Neural progenitor cell (in vitro differentiated cells): ENCODE results near the gene ALPL. TPM values are rescaled to one million over a fixed set of nuclear protein-coding genes. Genes with fewer than 3 reads are reported as not detected.
A peak's percentile ranks its signal among the peaks of the same experiment; 100 is the strongest.

Source experiments
- DNase-seq: peaks from one replicate; pipeline ENCODE4 v3.0.0-alpha.2; 2016; ENCODE audit warnings: low spot score
- H2AFZ ChIP-seq: fragments of 200-600 bp; sonication (generic); replicated peaks from 2 replicates; pipeline ENCODE4 v1.6.1; 2016; ENCODE audit warnings: antibody characterized with exemption
- H3F3A ChIP-seq: fragments of 200-600 bp; sonication (generic); 2 replicates; pipeline ENCODE4 v1.6.1; 2016; ENCODE audit warnings: antibody characterized with exemption, low read depth
- H3K27ac ChIP-seq: fragments of 200-600 bp; sonication (generic); 2 replicates; pipeline ENCODE4 v1.5.1; 2016; ENCODE audit warnings: mild to moderate bottlenecking
- H3K27me3 ChIP-seq: fragments of 200-600 bp; sonication (generic); 2 replicates; pipeline ENCODE4 v1.6.1; 2016; ENCODE audit warnings: mild to moderate bottlenecking, moderate library complexity
- H3K36me3 ChIP-seq: fragments of 200-600 bp; sonication (generic); 2 replicates; pipeline ENCODE4 v1.5.1; 2016
- H3K4me1 ChIP-seq: fragments of 200-600 bp; sonication (generic); 2 replicates; pipeline ENCODE4 v1.6.1; 2016; ENCODE audit warnings: mixed run types
- H3K4me2 ChIP-seq: fragments of 200-600 bp; sonication (generic); 2 replicates; pipeline ENCODE4 v1.6.1; 2016
- H3K4me3 ChIP-seq: fragments of 200-600 bp; sonication (generic); 2 replicates; pipeline ENCODE4 v1.5.1; 2016
- H3K79me2 ChIP-seq: fragments of 200-600 bp; sonication (generic); 2 replicates; pipeline ENCODE4 v1.6.1; 2016; ENCODE audit warnings: low read depth
- H3K9ac ChIP-seq: fragments of 200-600 bp; sonication (generic); 2 replicates; pipeline ENCODE4 v1.6.1; 2016
- H3K9me3 ChIP-seq: fragments of 200-600 bp; sonication (generic); 2 replicates; pipeline ENCODE4 v1.5.1; 2016; ENCODE audit warnings: low read depth
- H4K20me1 ChIP-seq: fragments of 200-600 bp; sonication (generic); 2 replicates; pipeline ENCODE4 v1.6.1; 2016; ENCODE audit warnings: low read depth
- H3K27ac Mint-ChIP-seq: 3 replicates; pipeline ENCODE4 v1.8.0; 2021; ENCODE audit warnings: mixed read lengths
- H3K27me3 Mint-ChIP-seq: 2 replicates; pipeline ENCODE4 v1.8.0; 2022; ENCODE audit warnings: low read depth, mild to moderate bottlenecking, inconsistent platforms, moderate library complexity, mixed read lengths; ENCODE audit not compliant: insufficient read depth
- H3K36me3 Mint-ChIP-seq: 3 replicates; pipeline ENCODE4 v1.8.0; 2021; ENCODE audit warnings: mixed read lengths
- H3K4me1 Mint-ChIP-seq: 3 replicates; pipeline ENCODE4 v1.8.0; 2021; ENCODE audit warnings: mixed read lengths
- H3K4me3 Mint-ChIP-seq: 3 replicates; pipeline ENCODE4 v1.8.0; 2021; ENCODE audit warnings: mild to moderate bottlenecking, moderate library complexity, mixed read lengths
- H3K9me3 Mint-ChIP-seq: 3 replicates; pipeline ENCODE4 v1.8.0; 2020; ENCODE audit warnings: mixed read lengths
- EZH2 ChIP-seq: fragments of 200-600 bp; sonication (generic); IDR thresholded peaks from 2 replicates; pipeline ENCODE4 v1.6.1; 2017; ENCODE audit warnings: antibody characterized with exemption, mild to moderate bottlenecking, moderate library complexity
- EZH2phosphoT487 ChIP-seq: fragments of 200-600 bp; sonication (generic); IDR thresholded peaks from 2 replicates; pipeline ENCODE4 v1.6.1; 2017; ENCODE audit warnings: antibody characterized with exemption
- total RNA-seq: library from RNA; depleted of rRNA; stranded (reverse); fragments of >200 nt; gene quantifications from 2 replicates; pipeline ENCODE4 v1.2.3, GENCODE V29; 2015; ENCODE audit warnings: low replicate concordance
- TF ChIP-seq, protein P1 (sequence below): fragments of 200-600 bp; sonication (generic); IDR thresholded peaks from 2 replicates; pipeline ENCODE4 v1.5.1; 2017; ENCODE audit warnings: antibody characterized with exemption, mild to moderate bottlenecking

ALPL gene
- total RNA-seq, 1 donor from 2014 or later, result 51.3 TPM

DNA sequence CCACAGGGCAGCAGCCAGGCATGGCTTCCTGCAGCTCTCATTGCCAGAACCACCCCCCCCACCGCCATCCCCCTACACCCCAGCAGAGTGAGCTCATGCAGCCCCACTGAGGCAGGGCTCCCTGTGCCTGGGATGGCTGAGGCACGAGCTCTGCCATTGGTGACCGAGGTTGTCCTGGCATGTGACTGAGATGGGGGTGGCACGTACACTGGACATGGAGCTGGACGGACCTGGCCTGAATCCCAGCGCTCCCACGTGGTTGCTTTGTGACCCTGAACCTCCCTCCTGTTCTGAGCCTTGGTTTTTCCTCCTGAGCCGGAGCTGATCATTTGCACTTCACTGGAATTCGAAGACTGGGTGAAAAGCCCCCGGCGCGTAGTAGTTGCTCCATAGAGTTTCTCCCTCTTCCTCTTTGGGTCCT is 28.3 kb downstream of the ALPL start:
- no peak overlapping the region for H3K4me3 Mint-ChIP-seq
- H3K27ac Mint-ChIP-seq, result peak overlapping the region; percentile 62
- Histone ChIP-seq H3F3A (peaks cover 8% of the 10 kb centered on the region), H3K27me3 (no peaks in the 10 kb centered on the region), H3K4me3 (no peak overlapping the region), H3K9me3 (no peaks in the 10 kb centered on the region), H3K9ac (no peak overlapping the region), H3K27ac (no peak overlapping the region), H4K20me1 (peaks cover 95% of the 10 kb centered on the region), H3K36me3 (no peaks in the 10 kb centered on the region), H3K4me2 (no peak overlapping the region), H3K79me2 (peaks cover 81% of the 10 kb centered on the region), H3K4me1 (peaks cover 6% of the 10 kb centered on the region), H2AFZ (no peak overlapping the region)
- no peaks in the 10 kb centered on the region for H3K9me3 Mint-ChIP-seq
- H3K27me3 Mint-ChIP-seq, result peaks cover 2% of the 10 kb centered on the region
- TF ChIP-seq, protein P1, sequence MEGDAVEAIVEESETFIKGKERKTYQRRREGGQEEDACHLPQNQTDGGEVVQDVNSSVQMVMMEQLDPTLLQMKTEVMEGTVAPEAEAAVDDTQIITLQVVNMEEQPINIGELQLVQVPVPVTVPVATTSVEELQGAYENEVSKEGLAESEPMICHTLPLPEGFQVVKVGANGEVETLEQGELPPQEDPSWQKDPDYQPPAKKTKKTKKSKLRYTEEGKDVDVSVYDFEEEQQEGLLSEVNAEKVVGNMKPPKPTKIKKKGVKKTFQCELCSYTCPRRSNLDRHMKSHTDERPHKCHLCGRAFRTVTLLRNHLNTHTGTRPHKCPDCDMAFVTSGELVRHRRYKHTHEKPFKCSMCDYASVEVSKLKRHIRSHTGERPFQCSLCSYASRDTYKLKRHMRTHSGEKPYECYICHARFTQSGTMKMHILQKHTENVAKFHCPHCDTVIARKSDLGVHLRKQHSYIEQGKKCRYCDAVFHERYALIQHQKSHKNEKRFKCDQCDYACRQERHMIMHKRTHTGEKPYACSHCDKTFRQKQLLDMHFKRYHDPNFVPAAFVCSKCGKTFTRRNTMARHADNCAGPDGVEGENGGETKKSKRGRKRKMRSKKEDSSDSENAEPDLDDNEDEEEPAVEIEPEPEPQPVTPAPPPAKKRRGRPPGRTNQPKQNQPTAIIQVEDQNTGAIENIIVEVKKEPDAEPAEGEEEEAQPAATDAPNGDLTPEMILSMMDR, result no peak
- TF ChIP-seq EZH2phosphoT487, result no peak
- no peak for TF ChIP-seq EZH2
- peaks cover 28% of the 10 kb centered on the region for H3K4me1 Mint-ChIP-seq
- no peaks in the 10 kb centered on the region for H3K36me3 Mint-ChIP-seq
- DNase-seq, result no peak

GRCh38 chr1:21537932-21538630 is 28.9 kb downstream of the ALPL start:
- no peak overlapping the region for H3K4me3 ChIP-seq
- no peak overlapping the region for H3K27ac ChIP-seq
- peaks cover 2% of the 10 kb centered on the region for H3K27me3 Mint-ChIP-seq
- H3K4me2 ChIP-seq, result no peak overlapping the region
- no peaks in the 10 kb centered on the region for H3K9me3 ChIP-seq
- TF ChIP-seq EZH2phosphoT487 (no peak), EZH2 (no peak)
- TF ChIP-seq, protein P1, result no peak
- H3F3A ChIP-seq, result peaks cover 8% of the 10 kb centered on the region
- peaks cover 95% of the 10 kb centered on the region for H4K20me1 ChIP-seq
- H3K27me3 ChIP-seq, result no peaks in the 10 kb centered on the region
- no peak for DNase-seq
- no peak overlapping the region for H3K4me3 Mint-ChIP-seq
- no peak overlapping the region for H2AFZ ChIP-seq
- peaks cover 28% of the 10 kb centered on the region for H3K4me1 Mint-ChIP-seq
- no peak overlapping the region for H3K9ac ChIP-seq
- H3K9me3 Mint-ChIP-seq, result no peaks in the 10 kb centered on the region
- peak overlapping the region; percentile 62 for H3K27ac Mint-ChIP-seq
- no peaks in the 10 kb centered on the region for H3K36me3 ChIP-seq
- peaks cover 82% of the 10 kb centered on the region for H3K79me2 ChIP-seq
- H3K4me1 ChIP-seq, result peaks cover 6% of the 10 kb centered on the region
- H3K36me3 Mint-ChIP-seq, result no peaks in the 10 kb centered on the region

- TF ChIP-seq, protein P1, result peak; percentile 51
- no peak for TF ChIP-seq EZH2
- H3K9me3 Mint-ChIP-seq, result no peaks in the 10 kb centered on the region
- peaks cover 94% of the 10 kb centered on the region for H4K20me1 ChIP-seq
- no peaks in the 10 kb centered on the region for H3K9me3 ChIP-seq
- H3K4me1 ChIP-seq, result no peaks in the 10 kb centered on the region
- H3K79me2 ChIP-seq, result peaks cover 87% of the 10 kb centered on the region
- H3K4me3 ChIP-seq, result no peak overlapping the region
- DNase-seq, result peak; percentile 63
- no peaks in the 10 kb centered on the region for H3K36me3 ChIP-seq
- H3K4me2 ChIP-seq, result no peak overlapping the region
- H3K27ac Mint-ChIP-seq, result peak overlapping the region; percentile 33
- H3K27ac ChIP-seq, result no peak overlapping the region
- H3K4me3 Mint-ChIP-seq, result no peak overlapping the region
- no peak overlapping the region for H2AFZ ChIP-seq
- no peaks in the 10 kb centered on the region for H3F3A ChIP-seq
- peaks cover 2% of the 10 kb centered on the region for H3K27me3 Mint-ChIP-seq
- no peaks in the 10 kb centered on the region for H3K36me3 Mint-ChIP-seq
- no peak overlapping the region for H3K9ac ChIP-seq
- peaks cover 24% of the 10 kb centered on the region for H3K4me1 Mint-ChIP-seq
- H3K27me3 ChIP-seq, result no peaks in the 10 kb centered on the region
These were observed 30.7 kb downstream of the ALPL start for GRCh38 chr1:21539933-21540332.
